Lower leg skin (tissue), 3 donors: ENCODE results near the gene ENTREP3.
"Not testable (repeated sequence)": the region's sequence is repeated elsewhere in the genome, so short reads cannot be mapped to it uniquely, and the experiment has no call there.

Experiments used
- POLR2A ChIP-seq, 2 donors: fragments of 450-650 bp; IDR thresholded peaks; one replicate each; pipeline ENCODE4 v1.6.1; 2016 to 2017; ENCODE audit warnings: antibody characterized with exemption in 2 of 2, mild to moderate bottlenecking in 1 of 2, moderate library complexity in 1 of 2
- TF ChIP-seq, protein P1 (sequence below), 3 donors: fragments of 450-650 bp; IDR thresholded peaks; one replicate each; pipeline ENCODE4 v1.5.1; 2016; ENCODE audit warnings: antibody characterized with exemption in 3 of 3, mild to moderate bottlenecking in 3 of 3, moderate library complexity in 2 of 3

DNA sequence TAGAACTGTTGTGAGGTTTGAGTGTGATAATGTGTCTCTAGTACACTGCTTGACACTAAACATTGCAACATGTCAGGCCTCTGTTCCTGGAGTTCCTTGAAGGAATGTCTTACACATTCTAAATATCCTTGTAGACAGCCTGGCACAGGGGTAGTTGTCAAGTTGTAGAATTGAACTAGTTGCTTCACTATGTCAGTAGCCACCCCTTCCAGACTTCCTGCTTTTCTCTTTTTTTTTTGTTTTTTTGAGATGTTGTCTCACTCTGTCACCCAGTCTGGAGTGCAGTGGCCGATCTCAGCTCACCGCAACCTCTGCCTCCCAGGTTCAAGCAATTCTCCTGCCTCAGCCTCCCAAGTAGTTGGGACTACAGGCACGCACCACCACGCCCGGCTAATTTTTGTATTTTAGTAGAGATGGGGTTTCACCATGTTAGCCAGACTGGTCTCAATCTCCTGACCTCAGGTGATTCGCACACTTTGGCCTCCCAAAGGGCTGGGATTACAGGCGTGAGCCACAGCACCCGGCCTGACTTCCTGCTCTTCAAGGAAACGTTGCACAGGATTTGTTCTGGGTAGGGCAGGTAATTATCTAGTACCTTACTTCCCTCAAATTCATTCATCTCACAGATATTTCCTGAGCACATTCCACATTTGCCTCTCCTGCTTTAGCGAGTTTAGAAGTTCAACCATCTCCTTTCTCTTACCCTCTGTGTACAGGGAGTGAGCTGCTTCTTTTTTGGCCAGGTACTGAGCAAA is 34.9 kb downstream of the ENTREP3 start:
- not testable (repeated sequence) for TF ChIP-seq POLR2A (IDR thresholded peaks at IDR 0.05)
- TF ChIP-seq, protein P1, sequence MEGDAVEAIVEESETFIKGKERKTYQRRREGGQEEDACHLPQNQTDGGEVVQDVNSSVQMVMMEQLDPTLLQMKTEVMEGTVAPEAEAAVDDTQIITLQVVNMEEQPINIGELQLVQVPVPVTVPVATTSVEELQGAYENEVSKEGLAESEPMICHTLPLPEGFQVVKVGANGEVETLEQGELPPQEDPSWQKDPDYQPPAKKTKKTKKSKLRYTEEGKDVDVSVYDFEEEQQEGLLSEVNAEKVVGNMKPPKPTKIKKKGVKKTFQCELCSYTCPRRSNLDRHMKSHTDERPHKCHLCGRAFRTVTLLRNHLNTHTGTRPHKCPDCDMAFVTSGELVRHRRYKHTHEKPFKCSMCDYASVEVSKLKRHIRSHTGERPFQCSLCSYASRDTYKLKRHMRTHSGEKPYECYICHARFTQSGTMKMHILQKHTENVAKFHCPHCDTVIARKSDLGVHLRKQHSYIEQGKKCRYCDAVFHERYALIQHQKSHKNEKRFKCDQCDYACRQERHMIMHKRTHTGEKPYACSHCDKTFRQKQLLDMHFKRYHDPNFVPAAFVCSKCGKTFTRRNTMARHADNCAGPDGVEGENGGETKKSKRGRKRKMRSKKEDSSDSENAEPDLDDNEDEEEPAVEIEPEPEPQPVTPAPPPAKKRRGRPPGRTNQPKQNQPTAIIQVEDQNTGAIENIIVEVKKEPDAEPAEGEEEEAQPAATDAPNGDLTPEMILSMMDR (IDR thresholded peaks at IDR 0.05), result not testable (repeated sequence)
